H1 (cell line): ENCODE results near the gene RNF4. TPM values are rescaled to one million over a fixed set of nuclear protein-coding genes. Genes with fewer than 3 reads are reported as not detected.

Source experiments
- CTCF ChIA-PET: fragments of 300-600 bp; sonication (Branson Sonifier 250); formaldehyde crosslinking; loops from one replicate; lab custom pipeline; 2021; ENCODE audit not compliant: partially characterized antibody; lab: Charles Lee
- POLR2A ChIA-PET: fragments of 300-600 bp; sonication (Branson Sonifier 250); formaldehyde crosslinking; loops from one replicate; lab custom pipeline; 2021; ENCODE audit warnings: inconsistent platforms; ENCODE audit not compliant: partially characterized antibody; lab: Charles Lee
- DNase-seq, 2 experiments: peaks; one replicate each; pipeline versions ENCODE4 v3.0.0 to v3.0.0-alpha.2; 2010 to 2022; ENCODE audit warnings: low spot score in 2 of 2, low read depth in 1 of 2, mixed read lengths in 1 of 2
- FAIRE-seq: peaks from 2 replicates; lab custom pipeline; 2011; peaks lifted over from hg19 to GRCh38; lab: Jason Lieb, UNC
- H2AFZ ChIP-seq: 2 replicates; pipeline ENCODE4 v1.8.1; 2012; ENCODE audit warnings: low read length, inconsistent platforms
- H2AK5ac ChIP-seq: 2 replicates; pipeline ENCODE4 v1.6.1; 2013; ENCODE audit warnings: low read depth, low read length
- H2BK120ac ChIP-seq: replicated peaks from 2 replicates; pipeline ENCODE3; 2013; ENCODE audit warnings: low read depth, low read length, inconsistent platforms
- H2BK12ac ChIP-seq: 2 replicates; pipeline ENCODE4 v1.6.1; 2013; ENCODE audit warnings: low read depth, low read length
- H2BK15ac ChIP-seq: 2 replicates; pipeline ENCODE4 v1.6.1; 2013; ENCODE audit warnings: low read length
- H2BK20ac ChIP-seq: 2 replicates; pipeline ENCODE4 v1.6.1; 2013; ENCODE audit warnings: low read length
- H2BK5ac ChIP-seq: 2 replicates; pipeline ENCODE4 v1.6.1; 2013; ENCODE audit warnings: low read depth, low read length
- H3K14ac ChIP-seq: 2 replicates; pipeline ENCODE4 v1.6.1; 2013; ENCODE audit warnings: inconsistent platforms; ENCODE audit not compliant: insufficient read length
- H3K18ac ChIP-seq: 2 replicates; pipeline ENCODE4 v1.6.1; 2013; ENCODE audit warnings: low read length; ENCODE audit errors: extremely low read depth
- H3K23ac ChIP-seq: 2 replicates; pipeline ENCODE4 v1.6.1; 2013; ENCODE audit warnings: inconsistent platforms; ENCODE audit not compliant: insufficient read length
- H3K23me2 ChIP-seq: 2 replicates; pipeline ENCODE4 v1.6.1; 2013; ENCODE audit warnings: low read depth, low read length
- H3K27ac ChIP-seq: 2 replicates; pipeline ENCODE4 v1.6.1; 2011; ENCODE audit warnings: low read depth, low read length, inconsistent platforms
- H3K27me3 ChIP-seq, 4 experiments: replicated peaks in 1 of 4; 1 replicate in 1 of 4; 2 replicates in 3 of 4; pipeline versions ENCODE4 v1.6.1 to v1.8.1; 2011 to 2013; ENCODE audit warnings: low read length in 3 of 4, mild to moderate bottlenecking in 3 of 4, inconsistent platforms in 2 of 4, mixed read lengths in 2 of 4, moderate library complexity in 1 of 4; ENCODE audit not compliant: control insufficient read depth in 3 of 4, insufficient read depth in 3 of 4; ENCODE audit errors: extremely low read depth in 1 of 4
- H3K36me3 ChIP-seq, 4 experiments: 2 replicates each; pipeline versions ENCODE4 v1.6.1 to v1.8.1; 2011 to 2013; ENCODE audit warnings: mild to moderate bottlenecking in 4 of 4, low read length in 3 of 4, moderate library complexity in 2 of 4, control low read depth in 1 of 4, inconsistent platforms in 1 of 4; ENCODE audit not compliant: insufficient read depth in 4 of 4, control insufficient read depth in 2 of 4
- H3K4ac ChIP-seq: replicated peaks from 2 replicates; pipeline ENCODE3; 2013; ENCODE audit warnings: low read length, low read depth, mixed read lengths, inconsistent platforms; ENCODE audit not compliant: insufficient read length
- H3K4me1 ChIP-seq, 4 experiments: replicated peaks in 1 of 4; 1 replicate in 1 of 4; 2 replicates in 3 of 4; pipeline versions ENCODE4 v1.6.1 to v1.8.1; 2011 to 2013; ENCODE audit warnings: low read length in 3 of 4, inconsistent platforms in 2 of 4, mixed read lengths in 1 of 4; ENCODE audit not compliant: insufficient read depth in 4 of 4, control insufficient read depth in 3 of 4
- H3K4me2 ChIP-seq, 2 experiments: 2 replicates each; pipeline versions ENCODE4 v1.6.1 to v1.8.1; 2011 to 2013; ENCODE audit warnings: low read depth in 2 of 2, low read length in 2 of 2, control low read depth in 1 of 2, inconsistent platforms in 1 of 2, mild to moderate bottlenecking in 1 of 2; ENCODE audit not compliant: insufficient read depth in 1 of 2
- H3K4me3 ChIP-seq, 4 experiments: fragments of 200-600, 300-600 bp in 1 of 4; sonication (generic), shearing (Covaris generic), sonication (Bioruptor Twin) in 1 of 4; 2 replicates each; pipeline versions ENCODE4 v1.5.1 to v1.8.1; 2011 to 2016; ENCODE audit warnings: low read length in 4 of 4, low read depth in 3 of 4, control low read depth in 2 of 4, inconsistent platforms in 2 of 4, mild to moderate bottlenecking in 2 of 4, mixed read lengths in 1 of 4, moderate library complexity in 1 of 4; ENCODE audit not compliant: insufficient read depth in 2 of 4; ENCODE audit errors: extremely low read depth in 1 of 4
- H3K56ac ChIP-seq: replicated peaks from 2 replicates; pipeline ENCODE3; 2013; ENCODE audit warnings: low read depth, mild to moderate bottlenecking, mixed read lengths, low read length, inconsistent platforms; ENCODE audit not compliant: insufficient read length
- H3K79me1 ChIP-seq: 2 replicates; pipeline ENCODE4 v1.6.1; 2013; ENCODE audit warnings: low read depth, low read length, control low read depth
- H3K79me2 ChIP-seq, 2 experiments: 2 replicates each; pipeline versions ENCODE4 v1.6.1 to v1.8.1; 2012 to 2013; ENCODE audit warnings: low read length in 2 of 2, mild to moderate bottlenecking in 2 of 2, inconsistent platforms in 1 of 2; ENCODE audit not compliant: insufficient read depth in 2 of 2, control insufficient read depth in 1 of 2
- H3K9ac ChIP-seq, 4 experiments: replicated peaks in 1 of 4; 1 replicate in 1 of 4; 2 replicates in 3 of 4; pipeline versions ENCODE4 v1.6.1 to v1.8.1; 2011 to 2013; ENCODE audit warnings: low read depth in 3 of 4, low read length in 3 of 4, control low read depth in 2 of 4, mild to moderate bottlenecking in 2 of 4, moderate library complexity in 2 of 4, inconsistent platforms in 1 of 4; ENCODE audit errors: extremely low read depth in 1 of 4
- H3K9me3 ChIP-seq, 2 experiments: 2 replicates each; pipeline versions ENCODE4 v1.6.1 to v1.8.1; 2012 to 2013; ENCODE audit warnings: mild to moderate bottlenecking in 2 of 2, moderate library complexity in 2 of 2, control low read depth in 1 of 2, inconsistent platforms in 1 of 2, low read depth in 1 of 2, low read length in 1 of 2, mixed read lengths in 1 of 2; ENCODE audit not compliant: insufficient read depth in 2 of 2
- H4K20me1 ChIP-seq, 2 experiments: replicated peaks in 1 of 2; 2 replicates each; pipeline versions ENCODE3 to v1.8.1; 2011 to 2013; ENCODE audit warnings: inconsistent platforms in 2 of 2, low read length in 2 of 2, mild to moderate bottlenecking in 1 of 2; ENCODE audit not compliant: insufficient read depth in 2 of 2, control insufficient read depth in 1 of 2
- H4K5ac ChIP-seq: 2 replicates; pipeline ENCODE4 v1.6.1; 2013; ENCODE audit warnings: low read length, low read depth, mixed read lengths, inconsistent platforms; ENCODE audit not compliant: insufficient read length
- H4K8ac ChIP-seq: 2 replicates; pipeline ENCODE4 v1.8.0; 2013; ENCODE audit warnings: mild to moderate bottlenecking, moderate library complexity, low read length, inconsistent platforms; ENCODE audit not compliant: insufficient read depth; ENCODE audit errors: extremely low read depth
- H4K91ac ChIP-seq: replicated peaks from 2 replicates; pipeline ENCODE3; 2013; ENCODE audit warnings: low read length, mixed read lengths, inconsistent platforms; ENCODE audit not compliant: insufficient read length
- CEBPB ChIP-seq: IDR thresholded peaks from 2 replicates; pipeline ENCODE4 v1.6.1; 2012; ENCODE audit warnings: low read depth, low read length
- GABPA ChIP-seq: IDR thresholded peaks from 2 replicates; pipeline ENCODE4 v1.6.1; 2011; ENCODE audit warnings: mild to moderate bottlenecking, low read length, moderate library complexity, borderline replicate concordance; ENCODE audit not compliant: insufficient read depth
- RBBP5 ChIP-seq: IDR thresholded peaks from 2 replicates; pipeline ENCODE4 v1.7.1; 2012; ENCODE audit warnings: low read depth, mild to moderate bottlenecking, inconsistent platforms, low read length, moderate library complexity, borderline replicate concordance
- YY1 ChIP-seq: IDR thresholded peaks from 2 replicates; pipeline ENCODE4 v1.6.1; 2011; ENCODE audit warnings: low read depth, mild to moderate bottlenecking, low read length
- polyA plus RNA-seq, 7 experiments: library from polyadenylated mRNA; depleted of rRNA in 3 of 7; stranded (reverse) in 5 of 7; unstranded in 2 of 7; fragments of >200 nt in 5 of 7; fragments of 200-250 nt in 2 of 7; gene quantifications; 1 replicate in 5 of 7; 2 replicates in 1 of 7; 4 replicates in 1 of 7; pipeline versions ENCODE4 v1.2.1 to v1.2.3, GENCODE V29; 2011 to 2013; ENCODE audit warnings: missing spikeins in 2 of 7, mixed read lengths in 2 of 7
- total RNA-seq: library from RNA; stranded (reverse); fragmentation: NEBNext Ultra II Directional; extraction: Animal tissue kit (Norgen Biotek cat#: 25700); gene quantifications from 2 replicates; pipeline ENCODE4 v1.2.1, GENCODE V29; 2021

RNF4 gene
- total and polyA plus RNA-seq, 2 of the 8 experiments (the other 6 are each of a cell fraction or from before 2014, with no cell fraction given) = 68.2 to 78.9 TPM

- H4K8ac ChIP-seq = no peak overlapping the region
- no peak overlapping the region for H2BK120ac ChIP-seq
- H3K27me3 ChIP-seq = no peaks in the 10 kb centered on the region
- no peak overlapping the region for H3K23ac ChIP-seq
- H3K23me2 ChIP-seq = no peaks in the 10 kb centered on the region; the same call in 1 of the 2 replicates
- H3K4me1 ChIP-seq = no peaks in the 10 kb centered on the region
- FAIRE-seq (no peak), DNase-seq (no peak)
- no peak overlapping the region for H3K27ac ChIP-seq
- H3K9ac ChIP-seq = no peak overlapping the region
- no peak overlapping the region for H2BK15ac ChIP-seq
- CTCF ChIA-PET = interaction anchor here (1.0 to 1.2 kb wide), 2 partner anchors 75 to 90 kb away, joined by 4 read pairs; no protein-coding TSS in a partner anchor
- no peak overlapping the region for H3K4ac ChIP-seq
- no peak overlapping the region for H3K14ac ChIP-seq
- H3K79me1 ChIP-seq = no peaks in the 10 kb centered on the region; the same call in none of the 2 replicates
- no peak overlapping the region for H4K5ac ChIP-seq
- no peaks in the 10 kb centered on the region for H3K36me3 ChIP-seq
- no peak overlapping the region for H3K18ac ChIP-seq
- H2AFZ ChIP-seq = no peak overlapping the region
- TF ChIP-seq YY1 (no peak), GABPA (no peak), RBBP5 (no peak), CEBPB (no peak)
- no peak overlapping the region for H2BK5ac ChIP-seq
- H3K4me2 ChIP-seq = no peak overlapping the region
- H4K91ac ChIP-seq = no peak overlapping the region
- H4K20me1 ChIP-seq = peaks cover 7% of the 10 kb centered on the region in 2 experiments
- H2BK12ac ChIP-seq = no peak overlapping the region
- POLR2A ChIA-PET = no interaction called here
- H3K56ac ChIP-seq = no peak overlapping the region
- no peaks in the 10 kb centered on the region for H3K9me3 ChIP-seq
- H2AK5ac ChIP-seq = no peak overlapping the region
- no peak overlapping the region for H2BK20ac ChIP-seq
- H3K79me2 ChIP-seq = peaks cover 14 to 92% of the 10 kb centered on the region in 2 experiments
- H3K4me3 ChIP-seq = no peak overlapping the region
These were observed 82.2 kb downstream of the RNF4 start for GRCh38 chr4:2551118-2551517.
